ENCODE results near the gene LARP7.
"Not testable (repeated sequence)": the region's sequence is repeated elsewhere in the genome, so short reads cannot be mapped to it uniquely, and the experiment has no call there.

LARP7 gene

DNA sequence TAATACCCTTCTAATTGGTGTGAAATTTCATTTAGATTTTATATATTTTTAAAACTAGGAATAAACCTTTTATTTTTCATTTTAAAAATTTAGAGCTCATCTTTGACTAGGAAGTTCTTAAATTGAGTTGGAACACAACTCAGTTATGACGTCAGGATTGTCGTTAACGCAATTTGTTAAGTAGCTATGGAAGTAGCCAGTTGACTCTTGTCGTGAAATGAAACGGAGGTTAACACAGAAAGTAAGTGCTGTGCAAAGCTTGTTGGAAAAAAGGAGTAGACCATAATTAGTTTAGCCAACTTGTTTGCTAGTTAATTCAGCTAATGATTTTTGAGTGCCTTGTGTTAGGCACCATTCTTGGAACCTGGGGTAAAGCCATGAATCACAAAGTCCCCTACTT, 18.3 kb downstream of the LARP7 start:
- H3K27ac ChIP-seq = no peak overlapping the region
- TF ChIP-seq ZFX (IDR thresholded peaks at IDR 0.05; ENCODE audit: borderline replicate concordance) = no peak
- TF ChIP-seq CTCF (IDR thresholded peaks at IDR 0.05) = no peak

- peak; percentile 35; the same call in 1 of the 2 replicates for TF ChIP-seq CTCF (IDR thresholded peaks at IDR 0.05)
- H3K27ac ChIP-seq = not testable (repeated sequence)
Observed at GRCh38 chr4:112656115-112656514, 19.2 kb downstream of the LARP7 start.

DNA sequence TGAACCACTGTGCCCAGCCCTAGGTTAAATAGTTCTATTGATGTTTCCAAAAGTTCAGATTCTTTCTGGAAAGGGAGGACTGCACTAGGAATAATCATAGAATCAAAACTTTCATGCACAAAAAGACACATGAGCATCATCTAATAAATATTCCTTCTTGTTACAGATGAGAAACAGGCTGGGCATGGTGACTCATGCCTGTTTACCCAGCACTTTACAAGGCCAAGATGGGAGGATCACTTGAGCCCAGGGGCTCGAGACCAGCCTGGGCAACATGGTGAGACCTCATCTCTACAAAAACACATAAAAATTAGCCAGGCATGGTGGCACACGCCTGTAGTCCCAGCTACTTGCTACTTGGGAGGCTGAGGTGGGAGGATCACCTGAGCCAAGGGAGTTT, 27.7 kb downstream of the LARP7 start:
- TF ChIP-seq CTCF (IDR thresholded peaks at IDR 0.05) (no peak), ZFX (IDR thresholded peaks at IDR 0.05; ENCODE audit: borderline replicate concordance) (no peak)
- no peak overlapping the region for H3K27ac ChIP-seq

- TF ChIP-seq ZFX (IDR thresholded peaks at IDR 0.05; ENCODE audit: borderline replicate concordance) (no peak), CTCF (IDR thresholded peaks at IDR 0.05) (no peak)
- no peak overlapping the region for H3K27ac ChIP-seq
Observed at GRCh38 chr4:112668131-112668530, 31.2 kb downstream of the LARP7 start.

DNA sequence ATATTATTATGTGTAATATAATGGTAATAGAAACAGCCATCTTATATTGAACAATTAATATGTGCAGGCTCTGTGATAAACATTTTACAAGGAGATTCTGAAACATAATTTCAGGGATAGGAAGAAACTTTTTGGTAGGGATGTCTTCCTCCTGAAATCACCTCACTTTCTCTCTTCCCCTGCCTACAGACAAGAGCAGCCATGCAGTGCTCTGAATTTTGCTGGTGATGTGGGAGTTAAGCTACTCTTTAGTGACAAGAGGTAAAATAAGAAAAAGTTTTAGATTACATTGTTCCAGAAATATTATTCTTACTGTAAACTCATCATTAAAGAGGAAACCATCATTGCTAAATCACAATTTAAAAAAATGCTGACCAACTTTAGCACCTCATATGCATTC, 36.1 kb downstream of the LARP7 start:
- H3K27ac ChIP-seq = no peak overlapping the region
- TF ChIP-seq ZFX (IDR thresholded peaks at IDR 0.05; ENCODE audit: borderline replicate concordance) (no peak), CTCF (IDR thresholded peaks at IDR 0.05) (no peak)

GRCh38 chr4:112673686-112674085, 36.7 kb downstream of the LARP7 start:
- TF ChIP-seq ZFX (IDR thresholded peaks at IDR 0.05; ENCODE audit: borderline replicate concordance) (no peak), CTCF (IDR thresholded peaks at IDR 0.05) (no peak)
- H3K27ac ChIP-seq = no peak overlapping the region

- H3K27ac ChIP-seq = no peak overlapping the region
- TF ChIP-seq ZFX (IDR thresholded peaks at IDR 0.05; ENCODE audit: borderline replicate concordance) = no peak
Observed at GRCh38 chr4:112674376-112674775, 37.4 kb downstream of the LARP7 start.

DNA sequence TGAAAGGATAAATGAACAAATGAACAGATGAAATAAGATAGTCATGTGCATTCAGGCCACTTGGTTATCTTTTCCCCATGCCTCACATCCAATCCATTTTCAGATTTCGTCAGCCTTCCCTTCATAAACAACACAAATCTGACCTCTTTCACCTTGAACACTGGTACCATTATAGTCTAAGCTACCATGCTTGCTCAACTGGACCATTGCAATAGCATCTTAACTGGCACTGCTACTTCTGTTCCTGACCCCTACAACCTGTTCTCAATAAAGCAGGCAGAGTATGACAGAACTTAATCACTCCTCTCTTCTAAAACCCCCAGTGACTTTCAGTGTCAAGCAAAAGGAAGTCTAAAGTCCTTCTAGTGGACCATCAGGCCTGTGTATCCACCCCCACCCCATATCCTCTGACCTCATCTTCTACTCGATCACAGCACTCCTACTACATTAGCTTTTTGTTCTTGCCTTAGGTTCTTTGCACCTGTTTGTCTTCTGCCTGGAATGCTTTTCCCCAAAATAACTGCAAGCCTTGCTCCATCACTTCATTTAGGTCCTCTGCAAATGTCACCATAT, 40.7 kb downstream of the LARP7 start:
- TF ChIP-seq ZFX (IDR thresholded peaks at IDR 0.05; ENCODE audit: borderline replicate concordance) (no peak), CTCF (IDR thresholded peaks at IDR 0.05) (no peak)
- H3K27ac ChIP-seq = no peak overlapping the region
